ENCODE data around the gene KCNQ4.

The KCNQ4 gene

GRCh38 chr1:40755067-40755466 is 28.5 kb upstream of the KCNQ4 start:
- no peak for DNase-seq

- no peak for DNase-seq
These were observed 27.1 kb upstream of the KCNQ4 start for GRCh38 chr1:40756523-40756922.

- no peak for DNase-seq
These were observed 26.5 kb upstream of the KCNQ4 start for GRCh38 chr1:40757084-40757483.

- DNase-seq: no peak
These were observed 25.6 kb upstream of the KCNQ4 start for GRCh38 chr1:40758004-40758403.

- DNase-seq: no peak
These were observed 24.8 kb upstream of the KCNQ4 start for GRCh38 chr1:40758578-40759343.

- no peak for DNase-seq
These were observed 22.6 kb upstream of the KCNQ4 start for GRCh38 chr1:40760984-40761383.

GRCh38 chr1:40762144-40762923 is 21.3 kb upstream of the KCNQ4 start:
- DNase-seq: no peak

GRCh38 chr1:40763742-40764532 is 19.6 kb upstream of the KCNQ4 start:
- DNase-seq: no peak

- no peak for DNase-seq
These were observed 18.6 kb upstream of the KCNQ4 start for GRCh38 chr1:40764981-40765380.

- no peak for DNase-seq
These were observed 17.6 kb upstream of the KCNQ4 start for GRCh38 chr1:40766017-40766416.

- DNase-seq: no peak
These were observed 17.0 kb upstream of the KCNQ4 start for GRCh38 chr1:40766560-40766959.

- DNase-seq: no peak
These were observed 15.2 kb upstream of the KCNQ4 start for GRCh38 chr1:40768146-40768990.

GRCh38 chr1:40769815-40770214 is 13.8 kb upstream of the KCNQ4 start:
- no peak for DNase-seq

- no peak for DNase-seq
These were observed 13.1 kb upstream of the KCNQ4 start for GRCh38 chr1:40770296-40771070.

GRCh38 chr1:40772146-40772955 is 11.2 kb upstream of the KCNQ4 start:
- DNase-seq: no peak

- DNase-seq: no peak
These were observed 9.8 kb upstream of the KCNQ4 start for GRCh38 chr1:40773748-40774265.

GRCh38 chr1:40774266-40774998 is 9.2 kb upstream of the KCNQ4 start:
- peak; percentile 75 for DNase-seq

- DNase-seq: no peak
These were observed 7.1 kb upstream of the KCNQ4 start for GRCh38 chr1:40776236-40777072.

All from stimulated activated CD4-positive, alpha-beta T cell treated with anti-CD3 and anti-CD28 coated beads, Interleukin-4, amount 100 ng/mL, for 1 hour (primary cell).